Lower leg skin (tissue), 4 donors: ENCODE data around the gene STUM. TPM values are rescaled to one million over a fixed set of nuclear protein-coding genes. Genes with fewer than 3 reads are reported as not detected.

Experiments used
- DNase-seq, 2 donors: peaks; one replicate each; pipeline ENCODE4 v3.0.0-alpha.2; 2019; ENCODE audit warnings: low spot score in 2 of 2
- H3K4me3 ChIP-seq: fragments of 200-600 bp; sonication (generic); 2 replicates; pipeline ENCODE4 v1.5.1; 2017; ENCODE audit warnings: mild to moderate bottlenecking, low read depth; ENCODE audit not compliant: poor library complexity, severe bottlenecking
- CTCF ChIP-seq, 3 donors: fragments of 450-650 bp; IDR thresholded peaks; one replicate each; pipeline ENCODE4 v1.5.1; 2016; ENCODE audit warnings: antibody characterized with exemption in 3 of 3, mild to moderate bottlenecking in 3 of 3, moderate library complexity in 2 of 3
- POLR2A ChIP-seq, 2 donors: fragments of 450-650 bp; IDR thresholded peaks; one replicate each; pipeline ENCODE4 v1.6.1; 2016 to 2017; ENCODE audit warnings: antibody characterized with exemption in 2 of 2, mild to moderate bottlenecking in 1 of 2, moderate library complexity in 1 of 2
- WGBS, 2 donors: methylation state at CpG; one replicate each; pipeline ENCODE4 v1.1.5; 2018; 5-methylcytosine and 5-hydroxymethylcytosine counted together
- intact Hi-C: fragments of 100-400 bp; cut with DNase I; formaldehyde crosslinking; loops from one replicate; pipeline ENCODE4 v1.15.0; 2023; ENCODE audit warnings: low total_unique reads
- total RNA-seq, 4 donors: library from RNA; depleted of rRNA; stranded (reverse); fragments of >200 nt; gene quantifications; one replicate each; pipeline ENCODE4 v1.1.0, GENCODE V29; 2016

Gene STUM
- total RNA-seq, 4 donors from 2014 or later, result 1.0 to 6.6 (median 3.4) TPM

DNA sequence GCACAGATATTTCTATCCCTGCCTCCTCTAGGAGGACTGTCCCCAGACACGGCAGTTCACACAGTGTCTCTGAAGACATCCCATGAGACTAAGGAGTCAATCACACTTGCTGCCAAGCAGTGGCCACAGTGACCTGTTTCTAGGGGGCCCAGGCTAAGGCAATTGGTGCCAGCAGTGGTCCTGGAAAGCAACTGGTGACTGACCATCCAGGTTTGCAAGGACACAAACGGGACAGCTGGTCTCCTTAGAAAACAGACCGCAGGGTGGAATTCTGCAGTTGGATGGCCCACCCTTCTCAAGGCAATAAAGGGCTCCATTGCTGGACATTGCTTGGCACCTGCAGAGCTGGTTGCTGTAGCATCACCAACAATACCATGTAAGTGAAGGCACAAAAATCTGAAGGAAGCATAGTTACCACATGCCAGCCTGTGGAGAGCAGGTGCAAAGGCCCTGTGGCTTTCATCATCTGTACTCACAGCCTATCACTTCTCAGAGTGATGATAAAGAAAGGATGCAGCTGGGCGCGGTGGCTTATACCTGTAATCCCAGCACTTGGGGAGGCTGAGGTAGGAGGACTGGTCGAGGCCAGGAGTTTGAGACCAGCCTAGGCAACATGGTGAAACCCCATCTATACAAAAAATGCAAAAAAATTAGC lies 81.5 kb downstream of the STUM start:
- DNase-seq, result peak in 1 of 2 donors; percentile 40
- intact Hi-C loops, result no loop called here
- no peak for TF ChIP-seq POLR2A (IDR thresholded peaks at IDR 0.05)
- TF ChIP-seq CTCF (IDR thresholded peaks at IDR 0.05), result no peak
- 91 to 97% methylated on average over 6 of the region's 6 CpGs for WGBS, 2 donors
- no peak overlapping the region for H3K4me3 ChIP-seq

DNA sequence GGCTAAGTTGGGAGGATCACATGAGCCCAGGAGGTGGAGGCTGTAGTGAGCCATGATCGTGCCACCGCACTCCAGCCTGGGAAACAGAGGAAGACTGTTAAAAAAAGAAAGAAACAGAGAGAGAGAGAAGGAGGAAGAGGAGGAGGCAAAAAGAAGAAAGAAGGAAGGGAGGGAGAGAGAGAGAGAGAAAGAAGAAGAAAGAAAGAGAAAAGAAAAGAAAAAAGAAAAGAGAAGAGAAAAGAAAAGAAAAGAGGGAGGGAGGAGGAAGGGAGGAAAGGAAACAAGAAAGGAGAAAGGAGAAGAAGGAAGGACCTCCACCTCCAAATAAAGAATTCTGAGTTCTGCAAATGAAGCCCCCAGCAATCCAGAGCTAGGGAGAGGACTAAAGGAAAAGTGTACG lies 82.0 kb downstream of the STUM start:
- intact Hi-C loops, result no loop called here
- no peak overlapping the region for H3K4me3 ChIP-seq
- peak in 1 of 2 donors; percentile 54 for DNase-seq
- 91 to 92% methylated on average over 3 of the region's 3 CpGs for WGBS, 2 donors
- TF ChIP-seq CTCF (IDR thresholded peaks at IDR 0.05) (no peak), POLR2A (IDR thresholded peaks at IDR 0.05) (no peak)

DNA sequence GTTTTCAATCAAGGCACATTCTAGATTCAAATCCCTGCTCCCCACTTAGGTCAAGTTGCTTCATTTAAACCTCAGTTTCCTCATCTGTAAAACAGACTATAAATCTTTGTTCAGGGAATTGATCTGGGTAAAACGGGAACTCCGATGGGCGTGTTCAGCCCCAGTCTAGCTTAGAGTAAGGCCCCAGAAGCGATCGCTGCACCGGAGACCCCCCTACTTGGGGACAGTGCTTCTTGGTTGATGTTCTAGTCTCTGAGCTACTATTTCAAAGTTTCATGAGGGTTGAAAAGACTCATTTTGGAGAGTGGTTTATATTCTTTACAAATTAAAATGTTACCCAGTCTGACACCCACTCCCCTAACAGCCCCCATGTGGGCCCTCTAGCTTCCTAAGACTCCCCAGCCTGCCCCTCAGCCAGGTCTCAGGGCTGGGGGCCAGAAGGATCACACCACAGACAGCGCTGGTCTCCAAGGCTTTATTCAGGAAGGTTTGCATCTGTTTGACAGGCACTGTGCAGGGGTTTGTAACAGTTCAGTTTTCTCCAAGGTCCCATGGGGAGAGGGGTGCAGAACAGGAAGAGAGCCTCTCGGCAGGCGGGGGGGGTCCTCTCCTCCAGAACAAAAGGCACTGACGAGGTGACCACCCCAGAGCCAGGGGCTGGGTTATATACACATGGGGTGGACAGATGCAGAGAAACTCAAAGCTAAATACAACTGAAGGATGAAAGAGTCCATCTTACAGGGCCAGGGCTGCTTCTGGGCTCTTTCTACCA lies 82.9 kb downstream of the STUM start:
- TF ChIP-seq POLR2A (IDR thresholded peaks at IDR 0.05) (no peak), CTCF (IDR thresholded peaks at IDR 0.05) (no peak)
- intact Hi-C loops, result no loop called here
- H3K4me3 ChIP-seq, result no peak overlapping the region
- WGBS, 2 donors, result 85 to 94% methylated on average over 10 of the region's 10 CpGs
- DNase-seq, result peak in 1 of 2 donors; percentile 82

DNA sequence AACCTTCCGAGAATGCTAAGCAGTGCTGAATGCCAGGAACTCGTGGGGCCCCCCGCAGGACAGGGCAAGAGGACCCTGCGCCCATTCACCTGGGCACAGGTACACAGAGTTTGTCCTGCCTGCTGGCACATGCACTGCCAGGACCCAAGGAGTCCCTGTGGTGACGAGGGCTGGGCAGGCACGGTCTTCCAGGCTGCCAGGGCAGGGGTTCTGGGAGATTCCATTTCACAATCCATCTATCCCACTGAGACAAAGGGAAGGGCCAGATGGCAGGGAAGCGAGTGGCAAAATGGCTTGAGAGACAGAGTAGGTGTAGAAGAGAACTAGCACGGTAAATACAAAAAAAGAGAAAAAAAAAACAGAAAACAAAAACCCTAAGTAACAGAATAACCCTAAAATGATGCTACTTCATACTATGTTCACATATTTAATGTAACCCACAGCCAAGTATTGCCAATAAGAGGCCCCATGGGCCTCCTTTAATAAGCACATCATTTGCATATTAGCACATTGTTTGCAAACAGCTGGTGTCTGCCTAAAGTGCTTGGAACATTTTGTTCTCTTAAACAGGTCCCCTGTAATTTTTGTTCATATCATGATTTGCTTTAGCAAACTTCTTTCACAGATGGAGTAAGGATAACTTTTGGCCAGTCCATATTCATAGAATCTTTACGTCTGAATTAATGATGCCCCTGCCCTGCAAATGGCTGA lies 83.8 kb downstream of the STUM start:
- H3K4me3 ChIP-seq, result no peak overlapping the region
- DNase-seq, result peak in 1 of 2 donors; percentile 88
- intact Hi-C loops, result no loop called here
- no peak for TF ChIP-seq CTCF (IDR thresholded peaks at IDR 0.05)
- TF ChIP-seq POLR2A (IDR thresholded peaks at IDR 0.05), result no peak
- 92 to 93% methylated on average over 9 of the region's 9 CpGs for WGBS, 2 donors

GRCh38 chr1:226632922-226633351 lies 84.4 kb downstream of the STUM start:
- intact Hi-C loops, result no loop called here
- 77% methylated on average over 10 of the region's 10 CpGs for WGBS, 2 donors
- H3K4me3 ChIP-seq, result no peak overlapping the region
- DNase-seq, result peak in 1 of 2 donors; percentile 85
- TF ChIP-seq CTCF (IDR thresholded peaks at IDR 0.05) (no peak), POLR2A (IDR thresholded peaks at IDR 0.05) (no peak)
